ENCODE results near the gene TGFBR3L.

GRCh38 chr19:7915250-7916102 is 846 bp downstream of the TGFBR3L start:
- TF ChIP-seq EZH2phosphoT487 (IDR thresholded peaks at IDR 0.05; ENCODE audit: borderline replicate concordance, low read depth, low read length) = no peak
- TF ChIP-seq, protein P1, sequence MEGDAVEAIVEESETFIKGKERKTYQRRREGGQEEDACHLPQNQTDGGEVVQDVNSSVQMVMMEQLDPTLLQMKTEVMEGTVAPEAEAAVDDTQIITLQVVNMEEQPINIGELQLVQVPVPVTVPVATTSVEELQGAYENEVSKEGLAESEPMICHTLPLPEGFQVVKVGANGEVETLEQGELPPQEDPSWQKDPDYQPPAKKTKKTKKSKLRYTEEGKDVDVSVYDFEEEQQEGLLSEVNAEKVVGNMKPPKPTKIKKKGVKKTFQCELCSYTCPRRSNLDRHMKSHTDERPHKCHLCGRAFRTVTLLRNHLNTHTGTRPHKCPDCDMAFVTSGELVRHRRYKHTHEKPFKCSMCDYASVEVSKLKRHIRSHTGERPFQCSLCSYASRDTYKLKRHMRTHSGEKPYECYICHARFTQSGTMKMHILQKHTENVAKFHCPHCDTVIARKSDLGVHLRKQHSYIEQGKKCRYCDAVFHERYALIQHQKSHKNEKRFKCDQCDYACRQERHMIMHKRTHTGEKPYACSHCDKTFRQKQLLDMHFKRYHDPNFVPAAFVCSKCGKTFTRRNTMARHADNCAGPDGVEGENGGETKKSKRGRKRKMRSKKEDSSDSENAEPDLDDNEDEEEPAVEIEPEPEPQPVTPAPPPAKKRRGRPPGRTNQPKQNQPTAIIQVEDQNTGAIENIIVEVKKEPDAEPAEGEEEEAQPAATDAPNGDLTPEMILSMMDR (conservative IDR thresholded peaks at IDR 0.05; ENCODE audit: low read length) = no peak

All from OCI-LY7 (cell line).